Transverse colon (tissue), 4 donors: ENCODE measurements around the gene USP4.

Source experiments
- CTCF ChIP-seq, 5 experiments: fragments of 200-600 bp in 3 of 5; fragments of 450-650 bp in 2 of 5; sonication (generic) in 3 of 5; IDR thresholded peaks; 1 replicate in 2 of 5; 2 replicates in 3 of 5; pipeline ENCODE4 v1.5.1; 2016 to 2017; ENCODE audit warnings: antibody characterized with exemption in 5 of 5, inconsistent platforms in 3 of 5, mild to moderate bottlenecking in 2 of 5, moderate library complexity in 1 of 5
- EP300 ChIP-seq: sonication (generic); formaldehyde crosslinking; IDR thresholded peaks from one replicate; pipeline ENCODE4 v1.6.1; 2017; ENCODE audit warnings: antibody characterized with exemption, low read depth
- POLR2AphosphoS5 ChIP-seq, 3 donors: sonication (generic); formaldehyde crosslinking; IDR thresholded peaks; one replicate each; pipeline ENCODE4 v1.6.1; 2016; ENCODE audit warnings: antibody characterized with exemption in 3 of 3

GRCh38 chr3:49265661-49266386 is 74.0 kb downstream of the USP4 start:
- TF ChIP-seq CTCF (IDR thresholded peaks at IDR 0.05) (no peak), POLR2AphosphoS5 (IDR thresholded peaks at IDR 0.05) (no peak), EP300 (no peak)
